OCI-M2 (cell line): Measurements from ENCODE around the gene KAT6B.

ENCODE experiments used
- DNase-seq: peaks from one replicate; lab custom pipeline; 2025; ENCODE audit not compliant: unreplicated experiment; lab: John Stamatoyannopoulos, UW

KAT6B gene

GRCh38 chr10:74977913-74978847 is 151.8 kb downstream of the KAT6B start:
- DNase-seq: no peak

- no peak for DNase-seq
Observed at GRCh38 chr10:74981831-74982633, 155.6 kb downstream of the KAT6B start.

- DNase-seq: no peak
Observed at GRCh38 chr10:74982634-74982982, 156.2 kb downstream of the KAT6B start.

- no peak for DNase-seq
Observed at GRCh38 chr10:74983383-74983782, 157.0 kb downstream of the KAT6B start.

GRCh38 chr10:74987339-74988053 is 161.1 kb downstream of the KAT6B start:
- no peak for DNase-seq

GRCh38 chr10:74988054-74988775 is 161.8 kb downstream of the KAT6B start:
- DNase-seq: no peak

GRCh38 chr10:74988832-74989561 is 162.6 kb downstream of the KAT6B start:
- DNase-seq: no peak

- DNase-seq: no peak
Observed at GRCh38 chr10:74991435-74991834, 165.0 kb downstream of the KAT6B start.

- no peak for DNase-seq
Observed at GRCh38 chr10:74992068-74992467, 165.7 kb downstream of the KAT6B start.

- DNase-seq: no peak
Observed at GRCh38 chr10:74993649-74994048, 167.2 kb downstream of the KAT6B start.

GRCh38 chr10:74994854-74995253 is 168.5 kb downstream of the KAT6B start:
- DNase-seq: no peak

- no peak for DNase-seq
Observed at GRCh38 chr10:74995806-74996205, 169.4 kb downstream of the KAT6B start.

- no peak for DNase-seq
Observed at GRCh38 chr10:74997163-74997562, 170.8 kb downstream of the KAT6B start.

- DNase-seq: no peak
Observed at GRCh38 chr10:75000748-75001321, 174.4 kb downstream of the KAT6B start.

- DNase-seq: no peak
Observed at GRCh38 chr10:75001715-75002350, 175.4 kb downstream of the KAT6B start.

GRCh38 chr10:75002351-75002725 is 175.9 kb downstream of the KAT6B start:
- DNase-seq: no peak

GRCh38 chr10:75002967-75003594 is 176.7 kb downstream of the KAT6B start:
- no peak for DNase-seq

GRCh38 chr10:75003891-75004290 is 177.5 kb downstream of the KAT6B start:
- no peak for DNase-seq

- no peak for DNase-seq
Observed at GRCh38 chr10:75007646-75008045, 181.2 kb downstream of the KAT6B start.
